Pancreas (tissue), 10 donors: Measurements from ENCODE around the gene SCOC. TPM values are rescaled to one million over a fixed set of nuclear protein-coding genes. Genes with fewer than 3 reads are reported as not detected.
A peak's percentile ranks its signal among the peaks of the same experiment; 100 is the strongest.

Source experiments
- ATAC-seq, 4 donors: fragments of 200-7000 bp; cut with Tn5 transposase; one replicate each; pipeline versions ENCODE4 v1.8.0 to v1.9.1; 2020; ENCODE audit warnings: mild to moderate bottlenecking in 4 of 4, moderate library complexity in 4 of 4
- DNase-seq, 6 donors: peaks; one replicate each; pipeline ENCODE4 v3.0.0-alpha.2; 2020
- FAIRE-seq: peaks from 2 replicates; lab custom pipeline; 2012; peaks lifted over from hg19 to GRCh38; lab: Jason Lieb, UNC
- H3K27ac ChIP-seq, 4 donors: fragments of 200-600 bp; sonication (generic); 1 replicate in 3 of 4; 2 replicates in 1 of 4; pipeline versions ENCODE4 v1.5.0 to v1.8.0; 2020
- H3K27me3 ChIP-seq, 4 donors: fragments of 200-600 bp; one replicate each; pipeline ENCODE4 v1.8.0; 2021
- H3K36me3 ChIP-seq, 3 donors: fragments of 200-600 bp; sonication (generic) in 1 of 3; one replicate each; pipeline versions ENCODE4 v1.5.0 to v1.8.0; 2020 to 2021
- H3K4me1 ChIP-seq, 3 donors: fragments of 200-600 bp; one replicate each; pipeline ENCODE4 v1.8.0; 2021
- H3K4me3 ChIP-seq, 4 donors: fragments of 200-600 bp; sonication (generic) in 2 of 4; one replicate each; pipeline versions ENCODE4 v1.5.0 to v1.8.0; 2020 to 2021
- H3K9me3 ChIP-seq, 4 donors: fragments of 200-600 bp; one replicate each; pipeline ENCODE4 v1.8.0; 2021
- CTCF ChIP-seq, 4 donors: fragments of 200-600 bp; sonication (generic) in 3 of 4; IDR thresholded peaks; one replicate each; pipeline versions ENCODE4 v1.5.0 to v1.8.0; 2021; ENCODE audit warnings: antibody characterized with exemption in 4 of 4
- WGBS, 2 donors: extraction: QIAGEN DNeasy Blood & Tissue Kit; methylation state at CpG; one replicate each; pipeline ENCODE4 v1.1.7; 2013; 5-methylcytosine and 5-hydroxymethylcytosine counted together
- intact Hi-C, 3 donors: fragments of 100-400 bp; cut with DNase I; formaldehyde crosslinking; loops; one replicate each; pipeline versions ENCODE4 v1.11.1 to v1.14.2; 2022
- polyA plus RNA-seq, 2 donors: library from polyadenylated mRNA; stranded (reverse); fragments of 200-250 nt; gene quantifications; one replicate each; pipeline ENCODE4 v1.2.3, GENCODE V29; 2013
- total RNA-seq, 6 donors: library from RNA; stranded (reverse); fragmentation: NEBNext Ultra II Directional in 4 of 6; extraction: Animal tissue kit (Norgen Biotek cat#: 25700) in 4 of 6; gene quantifications; one replicate each; pipeline versions ENCODE4 v1.2.1 to v1.2.4, GENCODE V29; 2021 to 2023
- donor health status: healthy with polysubstance abuse.
- donor health status: DM: no; HTN: no; CAD: no; lungs with moderate emphysema.
- donor health status: DM: no; HTN: no; CAD: no.
- donor health status: control.
- donor health status: control.
- donor health status: Bipolar disorder and iron deficiency.
- donor health status: DM: yes; HTN: yes; CAD: no.
- donor health status: DM: no; HTN: no; CAD: no.
- donor health status: DM: no; HTN: no; CAD: no.
- donor health status: DM: yes; HTN: yes; CAD: no.

The SCOC gene
- total and polyA plus RNA-seq, 8 donors = 19.4 to 62.5 (median 35.4) TPM

- no peak for DNase-seq
- TF ChIP-seq CTCF (IDR thresholded peaks at IDR 0.05) = no peak
- intact Hi-C loops = no loop called here
These were observed 41.6 kb upstream of the SCOC start for GRCh38 chr4:140331876-140332275.

GRCh38 chr4:140332734-140333133 is 40.7 kb upstream of the SCOC start:
- no peak for TF ChIP-seq CTCF (IDR thresholded peaks at IDR 0.05)
- intact Hi-C loops = no loop called here
- Histone ChIP-seq H3K27me3 (no peaks in the 10 kb centered on the region), H3K27ac (no peak overlapping the region), H3K4me3 (no peak overlapping the region), H3K9me3 (no peaks in the 10 kb centered on the region), H3K36me3 (no peaks in the 10 kb centered on the region), H3K4me1 (peaks cover 0 to 7% (median 0%) of the 10 kb centered on the region in 3 donors)
- DNase-seq (no peak), FAIRE-seq (no peak), ATAC-seq (peak in 1 of 4 donors; percentile 46)
- WGBS, 2 donors = 87 to 89% methylated on average over 2 of the region's 2 CpGs

More at GRCh38 chr4:140331876-140332275, 41.6 kb upstream of the SCOC start:
- WGBS, 2 donors = 89 to 95% methylated on average over 5 of the region's 5 CpGs
- Histone ChIP-seq H3K4me3 (no peak overlapping the region), H3K4me1 (peaks cover 0 to 7% (median 0%) of the 10 kb centered on the region in 3 donors), H3K27me3 (no peaks in the 10 kb centered on the region), H3K27ac (no peak overlapping the region), H3K9me3 (no peaks in the 10 kb centered on the region), H3K36me3 (no peaks in the 10 kb centered on the region)
- ATAC-seq (no peak), FAIRE-seq (no peak)

- H3K4me3 ChIP-seq = no peak overlapping the region
- peaks cover 0 to 7% (median 0%) of the 10 kb centered on the region in 3 donors for H3K4me1 ChIP-seq
- no peak for TF ChIP-seq CTCF (IDR thresholded peaks at IDR 0.05)
- H3K27me3 ChIP-seq = no peaks in the 10 kb centered on the region
- H3K36me3 ChIP-seq = no peaks in the 10 kb centered on the region
- intact Hi-C loops = no loop called here
- no peak for FAIRE-seq
- no peak for DNase-seq
- ATAC-seq = no peak
- no peak overlapping the region for H3K27ac ChIP-seq
- no peaks in the 10 kb centered on the region for H3K9me3 ChIP-seq
These were observed 39.9 kb upstream of the SCOC start for GRCh38 chr4:140333523-140333922.

- no peaks in the 10 kb centered on the region for H3K36me3 ChIP-seq
- H3K4me1 ChIP-seq = peaks cover 0 to 7% (median 0%) of the 10 kb centered on the region in 3 donors
- no peak overlapping the region for H3K27ac ChIP-seq
- no peak for DNase-seq
- no peak for TF ChIP-seq CTCF (IDR thresholded peaks at IDR 0.05)
- intact Hi-C loops = no loop called here
- 89 to 90% methylated on average over 1 of the region's 1 CpG for WGBS, 2 donors
- no peak overlapping the region for H3K4me3 ChIP-seq
- FAIRE-seq = no peak
- ATAC-seq = no peak
- H3K9me3 ChIP-seq = no peaks in the 10 kb centered on the region
- no peaks in the 10 kb centered on the region for H3K27me3 ChIP-seq
These were observed 38.4 kb upstream of the SCOC start for GRCh38 chr4:140335076-140335475.

GRCh38 chr4:140336730-140337129 is 36.7 kb upstream of the SCOC start:
- Histone ChIP-seq H3K27ac (no peak overlapping the region), H3K9me3 (no peaks in the 10 kb centered on the region), H3K4me1 (peaks cover 0 to 7% (median 0%) of the 10 kb centered on the region in 3 donors), H3K36me3 (no peaks in the 10 kb centered on the region), H3K4me3 (no peak overlapping the region), H3K27me3 (no peaks in the 10 kb centered on the region)
- no peak for DNase-seq
- ATAC-seq = no peak
- TF ChIP-seq CTCF (IDR thresholded peaks at IDR 0.05) = no peak
- intact Hi-C loops = no loop called here
- FAIRE-seq = no peak
